H9 (cell line): ENCODE measurements around the gene TFEB. TPM values are rescaled to one million over a fixed set of nuclear protein-coding genes. Genes with fewer than 3 reads are reported as not detected.

Experiments
- DNase-seq: peaks from one replicate; pipeline ENCODE4 v3.0.0-alpha.2; 2017
- H2AFZ ChIP-seq: one replicate; pipeline ENCODE4 v1.6.1; 2013; ENCODE audit warnings: mild to moderate bottlenecking, low read length, control low read depth, moderate library complexity
- H2AK5ac ChIP-seq: 2 replicates; pipeline ENCODE4 v1.6.1; 2013; ENCODE audit warnings: low read length, control low read depth, mixed read lengths; ENCODE audit not compliant: insufficient read length
- H2BK120ac ChIP-seq: one replicate; pipeline ENCODE4 v1.6.1; 2013; ENCODE audit warnings: low read depth, mild to moderate bottlenecking, low read length, control low read depth, inconsistent platforms; ENCODE audit not compliant: poor library complexity, severe bottlenecking
- H2BK12ac ChIP-seq: 2 replicates; pipeline ENCODE4 v1.6.1; 2013; ENCODE audit warnings: low read length, control low read depth, mixed read lengths, low read depth; ENCODE audit not compliant: insufficient read length
- H2BK15ac ChIP-seq: 2 replicates; pipeline ENCODE4 v1.6.1; 2013; ENCODE audit warnings: low read depth, low read length, control low read depth
- H2BK20ac ChIP-seq: one replicate; pipeline ENCODE4 v1.6.1; 2013; ENCODE audit warnings: low read depth, mild to moderate bottlenecking, low read length, control low read depth, inconsistent platforms; ENCODE audit not compliant: poor library complexity, severe bottlenecking
- H2BK5ac ChIP-seq: 2 replicates; pipeline ENCODE4 v1.6.1; 2013; ENCODE audit warnings: low read length, control low read depth, mixed read lengths; ENCODE audit not compliant: insufficient read length
- H3K14ac ChIP-seq: 2 replicates; pipeline ENCODE4 v1.6.1; 2013; ENCODE audit warnings: low read length, control low read depth; ENCODE audit not compliant: insufficient read depth
- H3K18ac ChIP-seq: 2 replicates; pipeline ENCODE4 v1.6.1; 2013; ENCODE audit warnings: low read depth, mild to moderate bottlenecking, mixed read lengths, low read length, control low read depth; ENCODE audit not compliant: insufficient read length
- H3K23ac ChIP-seq: 2 replicates; pipeline ENCODE4 v1.6.1; 2013; ENCODE audit warnings: low read length, control low read depth, mixed read lengths, low read depth; ENCODE audit not compliant: insufficient read length
- H3K23me2 ChIP-seq: 2 replicates; pipeline ENCODE4 v1.6.1; 2013; ENCODE audit warnings: low read depth, mild to moderate bottlenecking, mixed read lengths, low read length, control low read depth; ENCODE audit not compliant: insufficient read length, poor library complexity, severe bottlenecking
- H3K27ac ChIP-seq: 2 replicates; pipeline ENCODE4 v1.5.1; 2013; ENCODE audit warnings: low read length, control low read depth, mixed read lengths, low read depth; ENCODE audit not compliant: insufficient read length
- H3K27me3 ChIP-seq: 2 replicates; pipeline ENCODE4 v1.6.1; 2013; ENCODE audit warnings: low read length, control low read depth, inconsistent platforms; ENCODE audit not compliant: insufficient read depth
- H3K4ac ChIP-seq: 2 replicates; pipeline ENCODE4 v1.6.1; 2013; ENCODE audit warnings: low read depth, mild to moderate bottlenecking, control low read depth, inconsistent platforms, low read length, moderate library complexity
- H3K4me1 ChIP-seq: 2 replicates; pipeline ENCODE4 v1.6.1; 2013; ENCODE audit warnings: low read length, control low read depth, inconsistent platforms; ENCODE audit not compliant: insufficient read depth
- H3K4me2 ChIP-seq: 2 replicates; pipeline ENCODE4 v1.6.1; 2013; ENCODE audit warnings: low read length, control low read depth, mixed read lengths; ENCODE audit not compliant: insufficient read length, insufficient read depth
- H3K56ac ChIP-seq: 2 replicates; pipeline ENCODE4 v1.6.1; 2013; ENCODE audit warnings: low read depth, mild to moderate bottlenecking, mixed read lengths, low read length, control low read depth; ENCODE audit not compliant: insufficient read length
- H3K79me1 ChIP-seq: 2 replicates; pipeline ENCODE4 v1.6.1; 2013; ENCODE audit warnings: low read depth, mild to moderate bottlenecking, moderate library complexity, low read length, control low read depth, inconsistent platforms; ENCODE audit not compliant: insufficient read depth, poor library complexity, severe bottlenecking
- H3K79me2 ChIP-seq: 2 replicates; pipeline ENCODE4 v1.6.1; 2013; ENCODE audit warnings: low read length, control low read depth, inconsistent platforms; ENCODE audit not compliant: insufficient read depth
- H3K9ac ChIP-seq: 2 replicates; pipeline ENCODE4 v1.6.1; 2013; ENCODE audit warnings: low read length, control low read depth, mixed read lengths; ENCODE audit not compliant: insufficient read length; ENCODE audit errors: extremely low read depth
- H3K9me3 ChIP-seq: one replicate; pipeline ENCODE4 v1.6.1; 2013; ENCODE audit warnings: low read depth, low read length, inconsistent platforms; ENCODE audit not compliant: control insufficient read depth
- H3T11ph ChIP-seq: one replicate; pipeline ENCODE4 v1.6.1; 2013; ENCODE audit warnings: mild to moderate bottlenecking, low read length, control low read depth, inconsistent platforms
- H4K20me1 ChIP-seq: one replicate; pipeline ENCODE4 v1.6.1; 2013; ENCODE audit not compliant: control insufficient read depth, insufficient read length, insufficient read depth
- H4K5ac ChIP-seq: 2 replicates; pipeline ENCODE4 v1.6.1; 2013; ENCODE audit warnings: low read depth, mild to moderate bottlenecking, mixed read lengths, low read length, control low read depth; ENCODE audit not compliant: insufficient read length
- H4K8ac ChIP-seq: replicated peaks from 2 replicates; pipeline ENCODE4 v1.6.1; 2013; ENCODE audit warnings: low read length, control low read depth, mixed read lengths, low read depth; ENCODE audit not compliant: insufficient read length
- H4K91ac ChIP-seq: 2 replicates; pipeline ENCODE4 v1.6.1; 2013; ENCODE audit warnings: low read depth, mild to moderate bottlenecking, moderate library complexity, mixed read lengths, low read length, control low read depth; ENCODE audit not compliant: insufficient read length
- H3K27ac Mint-ChIP-seq, 3 experiments: 2 replicates in 2 of 3; 3 replicates in 1 of 3; pipeline ENCODE4 v1.8.0; 2020 to 2021; ENCODE audit warnings: mixed read lengths in 3 of 3, mild to moderate bottlenecking in 1 of 3, moderate library complexity in 1 of 3
- H3K27me3 Mint-ChIP-seq: 2 replicates; pipeline ENCODE4 v1.8.0; 2021; ENCODE audit warnings: low read depth, mild to moderate bottlenecking, moderate library complexity, mixed read lengths
- H3K36me3 Mint-ChIP-seq, 3 experiments: 2 replicates in 2 of 3; 3 replicates in 1 of 3; pipeline ENCODE4 v1.8.0; 2020 to 2021; ENCODE audit warnings: low read depth in 3 of 3, mixed read lengths in 3 of 3; ENCODE audit not compliant: insufficient read depth in 1 of 3
- H3K4me1 Mint-ChIP-seq, 2 experiments: 2 replicates each; pipeline ENCODE4 v1.8.0; 2020; ENCODE audit warnings: mixed read lengths in 2 of 2
- H3K4me3 Mint-ChIP-seq, 2 experiments: 2 replicates in 1 of 2; 3 replicates in 1 of 2; pipeline ENCODE4 v1.8.0; 2020 to 2021; ENCODE audit warnings: mild to moderate bottlenecking in 2 of 2, mixed read lengths in 2 of 2, moderate library complexity in 1 of 2
- H3K9me3 Mint-ChIP-seq, 2 experiments: 2 replicates in 1 of 2; 3 replicates in 1 of 2; pipeline ENCODE4 v1.8.0; 2020; ENCODE audit warnings: mild to moderate bottlenecking in 2 of 2, mixed read lengths in 2 of 2, moderate library complexity in 1 of 2
- CTCF ChIP-seq: fragments of 200-600 bp; sonication (generic); conservative IDR thresholded peaks from 3 replicates; pipeline ENCODE4 v1.8.0; 2021; ENCODE audit warnings: antibody characterized with exemption, mild to moderate bottlenecking
- WGBS: extraction: QIAGEN DNeasy Blood & Tissue Kit; methylation state at CpG from one replicate; pipeline ENCODE4 v1.1.7; 2013; ENCODE audit warnings: missing lambda C conversion rate, low lambda C conversion rate, mixed read lengths; ENCODE audit not compliant: insufficient read length; ENCODE audit errors: extremely low coverage; 5-methylcytosine and 5-hydroxymethylcytosine counted together
- total RNA-seq: library from RNA; stranded (reverse); gene quantifications from 2 replicates; pipeline ENCODE4 v1.2.1, GENCODE V29; 2021

TFEB gene
- total RNA-seq, 1 experiment from 2014 or later: 1.2 TPM

GRCh38 chr6:41715795-41716515 is 19.5 kb downstream of the TFEB start:
- DNase-seq: no peak
- Histone ChIP-seq H3K9ac (no peak overlapping the region), H3K4me2 (no peak overlapping the region), H2BK12ac (no peak overlapping the region), H3K27me3 (no peaks in the 10 kb centered on the region), H4K8ac (no peak overlapping the region), H3T11ph (no peak overlapping the region), H3K14ac (no peak overlapping the region), H3K4ac (no peak overlapping the region), H2BK120ac (no peak overlapping the region), H4K91ac (no peak overlapping the region), H3K4me1 (no peaks in the 10 kb centered on the region), H2BK5ac (no peak overlapping the region), H2BK15ac (no peak overlapping the region), H3K79me1 (no peaks in the 10 kb centered on the region), H4K5ac (no peak overlapping the region), H2AFZ (no peak overlapping the region), H4K20me1 (peaks cover 2% of the 10 kb centered on the region), H3K23me2 (no peaks in the 10 kb centered on the region), H2AK5ac (no peak overlapping the region), H3K23ac (no peak overlapping the region), H3K27ac (no peak overlapping the region), H3K9me3 (no peaks in the 10 kb centered on the region), H3K56ac (no peak overlapping the region), H3K18ac (no peak overlapping the region), H3K79me2 (no peaks in the 10 kb centered on the region; the same call in 1 of the 2 replicates), H2BK20ac (no peak overlapping the region)
- no peak for TF ChIP-seq CTCF
- no peaks in the 10 kb centered on the region for H3K36me3 Mint-ChIP-seq
- H3K27ac Mint-ChIP-seq: no peak overlapping the region
- H3K4me3 Mint-ChIP-seq: no peak overlapping the region
- H3K4me1 Mint-ChIP-seq: peaks cover 0 to 10% of the 10 kb centered on the region in 2 experiments; a peak in 3 of 4 replicates
- no peaks in the 10 kb centered on the region; the same call in 1 of the 2 replicates for H3K27me3 Mint-ChIP-seq
- no CpG with 5 or more reads among the region's 5 CpGs for WGBS
- H3K9me3 Mint-ChIP-seq: no peaks in the 10 kb centered on the region
